Measurements from ENCODE around the gene CCT7. TPM values are rescaled to one million over a fixed set of nuclear protein-coding genes. Genes with fewer than 3 reads are reported as not detected.
A peak's percentile ranks its signal among the peaks of the same experiment; 100 is the strongest.

Gene CCT7
- total and polyA plus RNA-seq, 10 donors = 112 to 184 (median 150) TPM

DNA sequence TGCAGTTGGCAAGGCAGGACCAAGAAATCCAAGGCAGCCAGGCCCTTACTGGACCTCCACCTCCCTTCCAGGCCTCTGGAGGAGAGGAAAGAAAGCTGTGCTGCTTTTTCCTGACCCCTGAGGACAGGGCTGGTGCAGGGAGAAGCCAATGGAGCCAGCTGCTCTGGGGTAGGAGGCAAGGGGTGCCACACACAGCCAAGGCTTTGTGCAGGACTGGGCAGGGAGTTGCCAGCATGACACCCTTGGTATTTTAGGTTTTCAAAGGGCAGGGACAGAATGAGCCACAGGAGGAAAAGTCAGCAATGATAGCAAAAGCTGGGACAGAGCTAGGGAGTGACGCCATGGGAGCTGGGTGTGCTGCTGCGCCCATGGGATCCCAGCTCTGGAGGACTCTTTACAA, 22.9 kb downstream of the CCT7 start:
- WGBS, 5 donors = 87 to 100% (median 95%) methylated on average over 2 of the region's 2 CpGs
- intact Hi-C loops (cut with DNase I; ENCODE audit: low total_unique reads) = no loop called here
- H3K36me3 ChIP-seq = peaks cover 0 to 68% (median 33%) of the 10 kb centered on the region in 6 donors
- H3K27ac ChIP-seq = no peak overlapping the region
- TF ChIP-seq POLR2AphosphoS5 (IDR thresholded peaks at IDR 0.05) (no peak), POLR2A (IDR thresholded peaks at IDR 0.05) (no peak)
- TF ChIP-seq, protein P1, sequence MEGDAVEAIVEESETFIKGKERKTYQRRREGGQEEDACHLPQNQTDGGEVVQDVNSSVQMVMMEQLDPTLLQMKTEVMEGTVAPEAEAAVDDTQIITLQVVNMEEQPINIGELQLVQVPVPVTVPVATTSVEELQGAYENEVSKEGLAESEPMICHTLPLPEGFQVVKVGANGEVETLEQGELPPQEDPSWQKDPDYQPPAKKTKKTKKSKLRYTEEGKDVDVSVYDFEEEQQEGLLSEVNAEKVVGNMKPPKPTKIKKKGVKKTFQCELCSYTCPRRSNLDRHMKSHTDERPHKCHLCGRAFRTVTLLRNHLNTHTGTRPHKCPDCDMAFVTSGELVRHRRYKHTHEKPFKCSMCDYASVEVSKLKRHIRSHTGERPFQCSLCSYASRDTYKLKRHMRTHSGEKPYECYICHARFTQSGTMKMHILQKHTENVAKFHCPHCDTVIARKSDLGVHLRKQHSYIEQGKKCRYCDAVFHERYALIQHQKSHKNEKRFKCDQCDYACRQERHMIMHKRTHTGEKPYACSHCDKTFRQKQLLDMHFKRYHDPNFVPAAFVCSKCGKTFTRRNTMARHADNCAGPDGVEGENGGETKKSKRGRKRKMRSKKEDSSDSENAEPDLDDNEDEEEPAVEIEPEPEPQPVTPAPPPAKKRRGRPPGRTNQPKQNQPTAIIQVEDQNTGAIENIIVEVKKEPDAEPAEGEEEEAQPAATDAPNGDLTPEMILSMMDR (IDR thresholded peaks at IDR 0.05 in 8 of 11, conservative IDR thresholded peaks at IDR 0.05 in 3 of 11) = no peak
- H3K4me3 ChIP-seq = no peak overlapping the region
- DNase-seq = no peak
- H3K9me3 ChIP-seq = no peaks in the 10 kb centered on the region
- no peaks in the 10 kb centered on the region for H3K27me3 ChIP-seq (replicated peaks in 1 of 7)
- peaks cover 0 to 6% (median 0%) of the 10 kb centered on the region in 6 donors for H3K4me1 ChIP-seq

DNA sequence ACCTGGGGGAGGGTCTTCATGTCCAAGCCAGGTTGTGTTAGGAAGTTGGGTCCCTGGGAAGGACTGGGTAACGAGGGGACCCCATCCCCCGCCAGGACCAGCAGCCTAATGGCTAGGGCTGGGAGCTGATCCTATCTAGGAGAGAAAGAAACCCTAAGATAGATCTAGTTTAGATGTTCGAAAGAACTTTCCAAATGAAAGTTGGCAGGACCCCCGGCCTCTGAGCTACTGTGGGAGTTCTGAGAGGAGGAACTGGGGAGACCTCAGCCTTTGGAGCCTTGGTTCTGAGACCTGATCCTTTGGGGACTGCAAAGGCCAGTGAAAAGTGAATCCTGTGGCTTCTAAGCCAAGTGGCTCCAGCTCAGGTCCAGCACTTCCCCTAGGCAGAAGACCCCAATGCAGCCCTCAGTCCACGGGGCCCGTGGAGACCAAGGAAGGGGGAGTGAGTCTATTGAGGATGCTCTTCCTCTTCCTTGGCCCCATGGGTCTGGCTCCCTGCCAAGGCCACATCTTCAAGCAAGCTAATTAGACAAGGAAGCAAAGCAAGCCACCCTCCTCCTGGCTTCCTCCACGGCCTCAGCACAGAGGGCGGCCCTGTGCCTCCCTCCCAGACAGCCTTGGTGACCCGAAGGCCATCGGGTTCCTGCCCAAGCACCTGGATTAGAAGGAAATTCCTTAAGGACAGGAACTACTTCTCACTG, 23.5 kb downstream of the CCT7 start:
- Histone ChIP-seq H3K27ac (no peak overlapping the region), H3K36me3 (peaks cover 0 to 68% (median 27%) of the 10 kb centered on the region in 6 donors), H3K4me1 (peaks cover 0 to 6% (median 0%) of the 10 kb centered on the region in 6 donors), H3K4me3 (no peak overlapping the region), H3K27me3 (replicated peaks in 1 of 7) (no peaks in the 10 kb centered on the region), H3K9me3 (no peaks in the 10 kb centered on the region)
- peak in 2 of 3 donors; percentile 12 to 15 for TF ChIP-seq POLR2AphosphoS5 (IDR thresholded peaks at IDR 0.05)
- TF ChIP-seq, protein P1 (IDR thresholded peaks at IDR 0.05 in 8 of 11, conservative IDR thresholded peaks at IDR 0.05 in 3 of 11) = no peak
- DNase-seq = no peak
- WGBS, 5 donors = 51 to 64% (median 55%) methylated on average over 10 of the region's 10 CpGs
- intact Hi-C loops (cut with DNase I; ENCODE audit: low total_unique reads) = no loop called here

DNA sequence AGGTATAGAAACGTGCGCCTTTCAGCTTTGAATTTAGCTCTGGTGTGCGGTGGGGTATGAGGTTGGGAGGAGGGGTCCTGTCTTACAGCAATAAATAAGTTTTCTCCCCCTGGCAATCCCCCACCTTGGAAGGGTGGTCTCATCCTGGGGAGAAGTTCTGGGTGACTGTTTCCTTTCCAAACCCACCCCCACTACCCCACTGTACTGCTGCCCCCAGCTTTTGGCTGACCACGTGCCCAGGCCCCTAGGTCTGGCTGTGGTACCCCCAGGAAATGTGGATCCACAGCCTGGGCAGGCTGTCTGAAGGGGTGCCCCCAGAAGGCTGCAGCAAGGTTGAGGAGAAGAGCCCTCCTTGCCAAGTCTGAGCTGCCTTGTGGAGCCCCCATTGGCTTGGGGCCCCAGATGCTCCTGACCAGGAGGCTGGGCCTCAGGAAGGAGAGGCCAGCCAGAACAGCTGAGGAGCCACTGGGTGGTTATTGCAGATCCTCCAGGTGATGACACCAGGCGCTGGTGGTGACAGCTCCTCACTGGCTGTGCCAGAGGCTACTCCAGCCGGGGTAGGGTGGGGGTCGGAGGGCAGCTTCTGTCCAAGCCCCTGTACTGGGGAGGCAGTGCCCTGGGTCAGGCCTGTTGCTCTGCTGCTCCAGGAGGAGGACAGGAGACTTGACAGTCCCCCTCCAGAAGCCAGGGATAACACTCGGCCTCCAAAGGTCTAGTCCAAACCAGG, 24.2 kb downstream of the CCT7 start:
- DNase-seq = no peak
- intact Hi-C loops (cut with DNase I; ENCODE audit: low total_unique reads) = no loop called here
- Histone ChIP-seq H3K36me3 (peaks cover 0 to 67% (median 22%) of the 10 kb centered on the region in 6 donors), H3K4me3 (no peak overlapping the region), H3K4me1 (peaks cover 0 to 6% (median 0%) of the 10 kb centered on the region in 6 donors), H3K27me3 (replicated peaks in 1 of 7) (no peaks in the 10 kb centered on the region), H3K9me3 (no peaks in the 10 kb centered on the region), H3K27ac (no peak overlapping the region)
- whole genome bisulfite sequencing, 5 donors = 82 to 92% (median 89%) methylated on average over 5 to 8 of the region's 8 CpGs
- TF ChIP-seq POLR2AphosphoS5 (IDR thresholded peaks at IDR 0.05) (no peak), POLR2A (IDR thresholded peaks at IDR 0.05) (no peak)
- TF ChIP-seq, protein P1 (IDR thresholded peaks at IDR 0.05 in 8 of 11, conservative IDR thresholded peaks at IDR 0.05 in 3 of 11) = no peak

DNA sequence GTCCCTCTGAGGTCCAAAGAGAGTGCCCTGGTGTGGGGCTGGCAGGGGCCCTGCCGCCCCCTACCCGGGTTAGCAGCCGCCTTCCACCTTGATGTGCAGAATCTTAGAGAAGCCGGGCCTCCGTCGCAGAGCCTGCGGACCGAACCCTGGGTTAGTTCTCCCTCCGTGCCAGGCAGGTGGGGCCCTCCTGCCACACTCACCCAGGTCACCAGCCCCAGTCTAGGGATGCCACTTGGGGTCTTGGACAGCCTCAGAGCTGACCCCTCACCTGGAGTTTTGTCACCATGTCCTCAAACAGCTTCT, 24.8 kb downstream of the CCT7 start:
- intact Hi-C loops (cut with DNase I; ENCODE audit: low total_unique reads) = no loop called here
- no peak for TF ChIP-seq POLR2A (IDR thresholded peaks at IDR 0.05)
- TF ChIP-seq, protein P1 (IDR thresholded peaks at IDR 0.05 in 8 of 11, conservative IDR thresholded peaks at IDR 0.05 in 3 of 11) = no peak
- no peak for TF ChIP-seq POLR2AphosphoS5 (IDR thresholded peaks at IDR 0.05)
- Histone ChIP-seq H3K4me3 (no peak overlapping the region), H3K27me3 (replicated peaks in 1 of 7) (no peaks in the 10 kb centered on the region), H3K36me3 (peaks cover 0 to 67% (median 23%) of the 10 kb centered on the region in 6 donors), H3K4me1 (peaks cover 0 to 6% (median 0%) of the 10 kb centered on the region in 6 donors), H3K9me3 (no peaks in the 10 kb centered on the region), H3K27ac (no peak overlapping the region)
- WGBS, 5 donors = 92 to 98% (median 95%) methylated on average over 6 to 9 of the region's 9 CpGs; no CpG with 5 or more reads in 1 of the 5 donors
- DNase-seq = no peak
